Kidney (tissue), 14 donors: Measurements from ENCODE around the gene PRODH2. TPM values are rescaled to one million over a fixed set of nuclear protein-coding genes. Genes with fewer than 3 reads are reported as not detected.

Experiments used
- DNase-seq, 5 donors: peaks; one replicate each; pipeline ENCODE4 v3.0.0-alpha.2; 2013 to 2020
- FAIRE-seq: peaks from 2 replicates; lab custom pipeline; 2012; peaks lifted over from hg19 to GRCh38; lab: Jason Lieb, UNC
- H3K27ac ChIP-seq, 2 donors: one replicate each; pipeline ENCODE4 v1.7.0; 2013; ENCODE audit warnings: low read depth in 2 of 2, low read length in 2 of 2, inconsistent platforms in 1 of 2
- H3K27me3 ChIP-seq: one replicate; pipeline ENCODE4 v1.7.1; 2013; ENCODE audit warnings: low read length, inconsistent platforms; ENCODE audit not compliant: control insufficient read depth, insufficient read depth
- H3K36me3 ChIP-seq, 3 donors: one replicate each; pipeline versions ENCODE4 v1.7.0 to v1.7.1; 2013; ENCODE audit warnings: low read length in 3 of 3, control low read depth in 1 of 3, inconsistent platforms in 1 of 3; ENCODE audit not compliant: insufficient read depth in 3 of 3, control insufficient read depth in 2 of 3
- H3K4me1 ChIP-seq, 3 donors: one replicate each; pipeline versions ENCODE4 v1.7.0 to v1.7.1; 2013; ENCODE audit warnings: low read length in 3 of 3, inconsistent platforms in 1 of 3, low read depth in 1 of 3; ENCODE audit not compliant: control insufficient read depth in 2 of 3, insufficient read depth in 2 of 3
- H3K4me3 ChIP-seq, 3 donors: one replicate each; pipeline versions ENCODE4 v1.7.0 to v1.8.1; 2013; ENCODE audit warnings: low read length in 3 of 3, control low read depth in 1 of 3, inconsistent platforms in 1 of 3
- H3K9ac ChIP-seq, 3 donors: one replicate each; pipeline versions ENCODE4 v1.7.0 to v1.7.1; 2013; ENCODE audit warnings: low read length in 3 of 3, control low read depth in 1 of 3, inconsistent platforms in 1 of 3
- H3K9me3 ChIP-seq, 3 donors: one replicate each; pipeline versions ENCODE4 v1.7.0 to v1.7.1; 2013; ENCODE audit warnings: low read length in 3 of 3, control low read depth in 1 of 3, inconsistent platforms in 1 of 3; ENCODE audit not compliant: control insufficient read depth in 2 of 3, insufficient read depth in 1 of 3
- intact Hi-C: fragments of 100-400 bp; cut with DNase I; formaldehyde crosslinking; loops from one replicate; pipeline ENCODE4 v1.11.1; 2022
- polyA plus RNA-seq: library from polyadenylated mRNA; stranded (reverse); fragments of 350-450 nt; fragmentation: Illumina TruSeq; extraction: RNeasy Lipid Tissue Mini Kit (QIAGEN cat#74804); gene quantifications from one replicate; pipeline ENCODE4 v1.2.3, GENCODE V29; 2014; ENCODE audit warnings: low read depth, low replicate concordance; ENCODE audit not compliant: insufficient read depth
- total RNA-seq: library from RNA; stranded (reverse); fragmentation: NEBNext Ultra II Directional; extraction: Animal tissue kit (Norgen Biotek cat#: 25700); gene quantifications from one replicate; pipeline ENCODE4 v1.2.1, GENCODE V29; 2021
- TF ChIP-seq, protein P1 (sequence below): IDR thresholded peaks from 3 replicates; pipeline ENCODE4 v1.5.1; 2012; ENCODE audit warnings: mild to moderate bottlenecking, moderate library complexity, borderline replicate concordance; ENCODE audit not compliant: insufficient read depth; ENCODE audit errors: extremely low read depth
- donor health status: control.
- donor health status: control.
- donor health status: control.
- donor health status: control.
- donor health status: control.
- donor health status: DM: yes; HTN: yes; CAD: no.
- donor health status: Normal renal cell carcinoma (clear cell type).

PRODH2 gene
- total and polyA plus RNA-seq, 2 donors from 2014 or later: 9.0 to 409 TPM

- DNase-seq (no peak), FAIRE-seq (no peak)
- H3K9ac ChIP-seq: no peak overlapping the region
- no peak overlapping the region for H3K27ac ChIP-seq
- no peak overlapping the region for H3K4me3 ChIP-seq
- no peaks in the 10 kb centered on the region for H3K27me3 ChIP-seq
- H3K36me3 ChIP-seq: no peaks in the 10 kb centered on the region
- H3K4me1 ChIP-seq: no peaks in the 10 kb centered on the region
- TF ChIP-seq, protein P1, sequence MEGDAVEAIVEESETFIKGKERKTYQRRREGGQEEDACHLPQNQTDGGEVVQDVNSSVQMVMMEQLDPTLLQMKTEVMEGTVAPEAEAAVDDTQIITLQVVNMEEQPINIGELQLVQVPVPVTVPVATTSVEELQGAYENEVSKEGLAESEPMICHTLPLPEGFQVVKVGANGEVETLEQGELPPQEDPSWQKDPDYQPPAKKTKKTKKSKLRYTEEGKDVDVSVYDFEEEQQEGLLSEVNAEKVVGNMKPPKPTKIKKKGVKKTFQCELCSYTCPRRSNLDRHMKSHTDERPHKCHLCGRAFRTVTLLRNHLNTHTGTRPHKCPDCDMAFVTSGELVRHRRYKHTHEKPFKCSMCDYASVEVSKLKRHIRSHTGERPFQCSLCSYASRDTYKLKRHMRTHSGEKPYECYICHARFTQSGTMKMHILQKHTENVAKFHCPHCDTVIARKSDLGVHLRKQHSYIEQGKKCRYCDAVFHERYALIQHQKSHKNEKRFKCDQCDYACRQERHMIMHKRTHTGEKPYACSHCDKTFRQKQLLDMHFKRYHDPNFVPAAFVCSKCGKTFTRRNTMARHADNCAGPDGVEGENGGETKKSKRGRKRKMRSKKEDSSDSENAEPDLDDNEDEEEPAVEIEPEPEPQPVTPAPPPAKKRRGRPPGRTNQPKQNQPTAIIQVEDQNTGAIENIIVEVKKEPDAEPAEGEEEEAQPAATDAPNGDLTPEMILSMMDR: no peak
- intact Hi-C loops: no loop called here
- H3K9me3 ChIP-seq: no peaks in the 10 kb centered on the region
Observed at GRCh38 chr19:35789978-35790944, 22.4 kb downstream of the PRODH2 start.

DNA sequence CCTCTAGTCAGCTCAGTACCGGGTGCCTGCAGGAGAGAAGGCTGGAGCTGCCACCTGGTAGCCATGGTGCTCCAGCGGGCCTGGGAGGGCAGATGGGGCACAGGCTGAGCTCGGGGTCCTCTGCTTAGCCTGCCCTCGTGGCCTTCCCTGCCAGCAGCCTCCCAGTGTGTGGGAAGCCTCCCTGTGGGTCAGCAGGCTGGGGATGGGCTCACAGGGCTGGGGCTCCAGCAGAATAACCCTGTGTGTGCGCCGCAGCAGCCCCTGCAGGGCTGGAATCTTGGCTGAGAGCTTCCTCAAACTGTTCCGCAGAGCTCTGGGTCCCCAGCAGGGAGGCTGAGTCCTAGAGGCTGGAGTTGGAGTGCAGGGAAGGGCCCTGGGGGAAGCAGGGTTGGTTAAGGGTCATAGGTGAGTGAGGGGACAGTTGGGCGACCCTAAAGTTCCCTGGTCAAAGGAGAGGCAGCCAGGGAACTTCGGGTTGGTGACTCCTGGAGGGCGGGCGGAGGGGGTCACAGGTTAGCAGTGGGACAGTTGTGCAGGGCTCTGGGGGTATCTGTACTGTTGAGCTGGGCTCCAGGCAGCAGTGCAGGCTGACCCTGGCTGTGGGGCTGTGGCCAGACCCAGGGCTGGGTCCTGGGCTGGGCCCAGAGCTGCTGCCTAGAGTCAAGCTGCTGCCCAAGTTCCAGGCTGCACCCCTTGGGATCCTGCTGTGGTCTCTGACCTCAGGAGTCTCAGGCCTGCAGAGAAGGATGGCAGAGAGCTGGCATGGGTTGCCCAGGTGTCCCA is 23.3 kb downstream of the PRODH2 start:
- no peaks in the 10 kb centered on the region for H3K4me1 ChIP-seq
- intact Hi-C loops: no loop called here
- no peak overlapping the region for H3K27ac ChIP-seq
- TF ChIP-seq, protein P1: no peak
- H3K36me3 ChIP-seq: no peaks in the 10 kb centered on the region
- no peaks in the 10 kb centered on the region for H3K27me3 ChIP-seq
- DNase-seq: no peak
- no peaks in the 10 kb centered on the region for H3K9me3 ChIP-seq
- no peak overlapping the region for H3K9ac ChIP-seq
- FAIRE-seq: no peak
- no peak overlapping the region for H3K4me3 ChIP-seq

GRCh38 chr19:35788205-35788960 is 24.3 kb downstream of the PRODH2 start:
- Histone ChIP-seq H3K9ac (no peak overlapping the region), H3K4me1 (no peaks in the 10 kb centered on the region), H3K27me3 (no peaks in the 10 kb centered on the region), H3K27ac (no peak overlapping the region), H3K9me3 (no peaks in the 10 kb centered on the region), H3K4me3 (no peak overlapping the region), H3K36me3 (no peaks in the 10 kb centered on the region)
- TF ChIP-seq, protein P1: no peak
- DNase-seq (no peak), FAIRE-seq (no peak)
- intact Hi-C loops: no loop called here
